GM18519 (cell line): Measurements from ENCODE around the gene CTF1.

ENCODE experiments used
- ATAC-seq: cut with Tn5 transposase; IDR thresholded peaks from one replicate; pipeline ENCODE4 v1.9.1; 2021; ENCODE audit warnings: mild to moderate bottlenecking, moderate library complexity; ENCODE audit not compliant: unreplicated experiment, low FRiP score

CTF1 gene

GRCh38 chr16:30951193-30951592 lies 54.8 kb downstream of the CTF1 start:
- ATAC-seq = no peak

GRCh38 chr16:30951750-30952149 lies 55.3 kb downstream of the CTF1 start:
- ATAC-seq = no peak

GRCh38 chr16:30953111-30953510 lies 56.7 kb downstream of the CTF1 start:
- no peak for ATAC-seq
